ENCODE measurements around the gene PDK2. TPM values are rescaled to one million over a fixed set of nuclear protein-coding genes. Genes with fewer than 3 reads are reported as not detected.

Gene PDK2
- total and polyA plus RNA-seq, 2 of the 4 experiments (the other 2 are of a cell fraction) = 26.7 to 104 TPM

DNA sequence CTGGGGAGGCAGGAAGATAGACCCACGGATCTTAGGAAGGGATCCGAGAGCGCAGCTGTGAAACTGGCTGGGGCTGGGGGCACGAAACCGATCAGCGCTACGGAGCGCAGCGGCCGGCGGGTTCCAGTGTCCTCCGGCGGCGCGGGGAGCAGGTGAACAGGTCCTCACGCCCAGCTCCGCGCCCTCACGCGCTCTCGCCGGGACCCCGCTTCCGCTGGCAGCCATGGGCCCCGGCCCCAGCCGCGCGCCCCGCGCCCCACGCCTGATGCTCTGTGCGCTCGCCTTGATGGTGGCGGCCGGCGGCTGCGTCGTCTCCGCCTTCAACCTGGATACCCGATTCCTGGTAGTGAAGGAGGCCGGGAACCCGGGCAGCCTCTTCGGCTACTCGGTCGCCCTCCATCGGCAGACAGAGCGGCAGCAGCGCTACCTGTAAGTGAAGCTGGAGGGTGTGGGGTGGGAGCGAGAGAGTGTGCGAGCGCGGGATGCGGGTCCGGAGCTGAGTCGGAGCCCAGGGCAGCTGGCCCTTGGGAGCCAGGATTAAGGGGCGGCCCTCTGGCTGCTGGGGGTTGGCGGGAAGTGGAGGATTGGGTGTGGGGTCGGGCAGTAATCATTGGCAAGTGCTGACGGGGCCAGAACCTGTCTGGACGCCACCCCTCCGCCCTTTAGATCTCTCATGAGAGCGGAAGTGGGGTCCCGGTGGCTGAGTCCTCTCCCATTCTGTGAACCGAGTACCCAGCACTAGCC, 38.8 kb upstream of the PDK2 start:
- Histone ChIP-seq H3K36me3 (ENCODE audit: control insufficient read depth, insufficient read depth, low read length) (no peaks in the 10 kb centered on the region), H2AFZ (replicated peaks; ENCODE audit: low read length, poor library complexity) (peak overlapping the region; percentile 85), H3K79me1 (ENCODE audit: low read depth in 1 of 2, low read length in 2 of 2) (peaks cover 3 to 80% of the 10 kb centered on the region in 2 experiments; a peak in 2 of 4 replicates), H3K9ac (ENCODE audit: low read depth, low read length) (peak overlapping the region; percentile 59), H3K56ac (ENCODE audit: extremely low read depth, insufficient read depth, low read length) (peak overlapping the region; percentile 54), H2AK9ac (replicated peaks; ENCODE audit: low read depth, low read length, poor library complexity) (peak overlapping the region; percentile 95), H3K4me3 (ENCODE audit: insufficient read depth, low read depth, low read length) (peak overlapping the region; percentile 93), H4K20me1 (ENCODE audit: insufficient read depth, low read length) (peaks cover 11% of the 10 kb centered on the region; the same call in 1 of the 2 replicates), H3K27me3 (ENCODE audit: control insufficient read depth, insufficient read depth, low read length) (no peaks in the 10 kb centered on the region), H4K91ac (ENCODE audit: insufficient read depth, low read depth, low read length) (peak overlapping the region; percentile 51), H3K18ac (ENCODE audit: low read depth, low read length) (no peak overlapping the region; the same call in 1 of the 2 replicates), H3K4ac (ENCODE audit: low read depth, low read length) (peak overlapping the region; percentile 86), H2BK15ac (ENCODE audit: low read depth, low read length) (peak overlapping the region; percentile 41; the same call in 2 of the 3 replicates), H3K14ac (replicated peaks; ENCODE audit: low read depth, low read length) (peak overlapping the region; percentile 77), H2BK5ac (ENCODE audit: low read depth, low read length, poor library complexity, severe bottlenecking) (peak overlapping the region; percentile 79), H3K27ac (ENCODE audit: insufficient read depth, low read length) (peak overlapping the region; percentile 57), H2BK20ac (ENCODE audit: low read depth, low read length) (peak overlapping the region; percentile 63; the same call in 1 of the 2 replicates), H4K5ac (ENCODE audit: low read depth, low read length) (no peak overlapping the region; the same call in 1 of the 2 replicates), H3K4me1 (ENCODE audit: control insufficient read depth, insufficient read depth, low read length) (peaks cover 51% of the 10 kb centered on the region), H3K23ac (ENCODE audit: low read depth, low read length) (peak overlapping the region; percentile 91), H2AK5ac (ENCODE audit: low read depth, low read length) (peak overlapping the region; percentile 87), H3K9me1 (ENCODE audit: insufficient read depth, low read length) (peaks cover 55% of the 10 kb centered on the region), H3K9me3 (ENCODE audit: control insufficient read depth, insufficient read depth, low read length) (no peaks in the 10 kb centered on the region), H4K8ac (ENCODE audit: low read depth in 2 of 2, low read length in 2 of 2) (peak overlapping the region; percentile 6 to 17; a peak in 2 of 4 replicates), H3K4me2 (ENCODE audit: low read depth, low read length) (peak overlapping the region; percentile 79), H2BK120ac (ENCODE audit: low read depth, low read length) (peak overlapping the region; percentile 76)
- POLR2A ChIA-PET (ENCODE audit: unreplicated experiment) = interaction anchor here (1.3 kb wide), 1 partner anchor 29 kb away, joined by 5 read pairs; no protein-coding TSS in a partner anchor
- ATAC-seq (ENCODE audit: low read depth) = peak; percentile 19
- in situ Hi-C loops (cut with MboI; ENCODE audit: low sequenced_read_pairs) = no loop called here
- CTCF ChIA-PET = interaction anchor here (0.8 to 3.1 kb wide), 6 partner anchors 13 to 38 kb away, joined by 3 to 11 read pairs (median 4); no protein-coding TSS in a partner anchor
- peak; percentile 69 for DNase-seq
- BruUV-seq (replicated peaks) = no TSS peak
- intact Hi-C loops (cut with micrococcal nuclease) = no loop called here
- 1% methylated on average over 31 of the region's 64 CpGs; no CpG with 5 or more reads in 1 of the 2 experiments for WGBS, 2 experiments (ENCODE audit: extremely low coverage in 2 of 2, insufficient read length in 1 of 2)
- dilution Hi-C loops (cut with HindIII; ENCODE audit: low sequenced_read_pairs, unreplicated experiment) = no loop called here
- TF ChIP-seq BHLHE40 (IDR thresholded peaks at IDR 0.05; ENCODE audit: low read depth, low read length) (no peak), SMC3 (IDR thresholded peaks at IDR 0.05; ENCODE audit: low read depth, low read length) (peak; percentile 36; the same call in 1 of the 2 replicates), RAD21 (IDR thresholded peaks at IDR 0.05; ENCODE audit: low read length) (peak; percentile 56), RFX5 (IDR thresholded peaks at IDR 0.05; ENCODE audit: low read depth, low read length) (no peak), NFE2L2 (IDR thresholded peaks at IDR 0.05; ENCODE audit: low read depth, low read length) (no peak), POLR2A (IDR thresholded peaks at IDR 0.05; ENCODE audit: low read depth, low read length) (no peak; the same call in 1 of the 2 replicates), CEBPB (IDR thresholded peaks at IDR 0.05; ENCODE audit: low read depth, low read length) (no peak), MAZ (IDR thresholded peaks at IDR 0.05; ENCODE audit: borderline replicate concordance, low read depth, low read length) (no peak), CHD1 (IDR thresholded peaks at IDR 0.05; ENCODE audit: low read depth, low read length) (no peak), RCOR1 (IDR thresholded peaks at IDR 0.05; ENCODE audit: insufficient replicate concordance, low read length) (no peak)
- TF ChIP-seq, protein P1, sequence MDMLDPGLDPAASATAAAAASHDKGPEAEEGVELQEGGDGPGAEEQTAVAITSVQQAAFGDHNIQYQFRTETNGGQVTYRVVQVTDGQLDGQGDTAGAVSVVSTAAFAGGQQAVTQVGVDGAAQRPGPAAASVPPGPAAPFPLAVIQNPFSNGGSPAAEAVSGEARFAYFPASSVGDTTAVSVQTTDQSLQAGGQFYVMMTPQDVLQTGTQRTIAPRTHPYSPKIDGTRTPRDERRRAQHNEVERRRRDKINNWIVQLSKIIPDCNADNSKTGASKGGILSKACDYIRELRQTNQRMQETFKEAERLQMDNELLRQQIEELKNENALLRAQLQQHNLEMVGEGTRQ (IDR thresholded peaks at IDR 0.05; ENCODE audit: low read depth, low read length) = no peak
- TF ChIP-seq, protein P2, sequence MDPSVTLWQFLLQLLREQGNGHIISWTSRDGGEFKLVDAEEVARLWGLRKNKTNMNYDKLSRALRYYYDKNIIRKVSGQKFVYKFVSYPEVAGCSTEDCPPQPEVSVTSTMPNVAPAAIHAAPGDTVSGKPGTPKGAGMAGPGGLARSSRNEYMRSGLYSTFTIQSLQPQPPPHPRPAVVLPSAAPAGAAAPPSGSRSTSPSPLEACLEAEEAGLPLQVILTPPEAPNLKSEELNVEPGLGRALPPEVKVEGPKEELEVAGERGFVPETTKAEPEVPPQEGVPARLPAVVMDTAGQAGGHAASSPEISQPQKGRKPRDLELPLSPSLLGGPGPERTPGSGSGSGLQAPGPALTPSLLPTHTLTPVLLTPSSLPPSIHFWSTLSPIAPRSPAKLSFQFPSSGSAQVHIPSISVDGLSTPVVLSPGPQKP (IDR thresholded peaks at IDR 0.05; ENCODE audit: borderline replicate concordance, low read depth, low read length) = no peak
- TF ChIP-seq, protein P3, sequence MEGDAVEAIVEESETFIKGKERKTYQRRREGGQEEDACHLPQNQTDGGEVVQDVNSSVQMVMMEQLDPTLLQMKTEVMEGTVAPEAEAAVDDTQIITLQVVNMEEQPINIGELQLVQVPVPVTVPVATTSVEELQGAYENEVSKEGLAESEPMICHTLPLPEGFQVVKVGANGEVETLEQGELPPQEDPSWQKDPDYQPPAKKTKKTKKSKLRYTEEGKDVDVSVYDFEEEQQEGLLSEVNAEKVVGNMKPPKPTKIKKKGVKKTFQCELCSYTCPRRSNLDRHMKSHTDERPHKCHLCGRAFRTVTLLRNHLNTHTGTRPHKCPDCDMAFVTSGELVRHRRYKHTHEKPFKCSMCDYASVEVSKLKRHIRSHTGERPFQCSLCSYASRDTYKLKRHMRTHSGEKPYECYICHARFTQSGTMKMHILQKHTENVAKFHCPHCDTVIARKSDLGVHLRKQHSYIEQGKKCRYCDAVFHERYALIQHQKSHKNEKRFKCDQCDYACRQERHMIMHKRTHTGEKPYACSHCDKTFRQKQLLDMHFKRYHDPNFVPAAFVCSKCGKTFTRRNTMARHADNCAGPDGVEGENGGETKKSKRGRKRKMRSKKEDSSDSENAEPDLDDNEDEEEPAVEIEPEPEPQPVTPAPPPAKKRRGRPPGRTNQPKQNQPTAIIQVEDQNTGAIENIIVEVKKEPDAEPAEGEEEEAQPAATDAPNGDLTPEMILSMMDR (conservative IDR thresholded peaks at IDR 0.05; ENCODE audit: low read depth, low read length) = peak; percentile 54
